GM19438 (cell line): ENCODE measurements around the gene GGT1.
A peak's percentile ranks its signal among the peaks of the same experiment; 100 is the strongest.
"Not testable (repeated sequence)": the region's sequence is repeated elsewhere in the genome, so short reads cannot be mapped to it uniquely, and the experiment has no call there.

Source experiments
- ATAC-seq: cut with Tn5 transposase; IDR thresholded peaks from one replicate; pipeline ENCODE4 v1.9.1; 2021; ENCODE audit warnings: low read depth; ENCODE audit not compliant: unreplicated experiment

Gene GGT1

GRCh38 chr22:24602847-24603769 lies at the start of gene GGT1:
GGT1 (plus strand) TSS chr22:24603193; CDS start chr22:24611082, 7,889 bp downstream.
- ATAC-seq = not testable (repeated sequence)

DNA sequence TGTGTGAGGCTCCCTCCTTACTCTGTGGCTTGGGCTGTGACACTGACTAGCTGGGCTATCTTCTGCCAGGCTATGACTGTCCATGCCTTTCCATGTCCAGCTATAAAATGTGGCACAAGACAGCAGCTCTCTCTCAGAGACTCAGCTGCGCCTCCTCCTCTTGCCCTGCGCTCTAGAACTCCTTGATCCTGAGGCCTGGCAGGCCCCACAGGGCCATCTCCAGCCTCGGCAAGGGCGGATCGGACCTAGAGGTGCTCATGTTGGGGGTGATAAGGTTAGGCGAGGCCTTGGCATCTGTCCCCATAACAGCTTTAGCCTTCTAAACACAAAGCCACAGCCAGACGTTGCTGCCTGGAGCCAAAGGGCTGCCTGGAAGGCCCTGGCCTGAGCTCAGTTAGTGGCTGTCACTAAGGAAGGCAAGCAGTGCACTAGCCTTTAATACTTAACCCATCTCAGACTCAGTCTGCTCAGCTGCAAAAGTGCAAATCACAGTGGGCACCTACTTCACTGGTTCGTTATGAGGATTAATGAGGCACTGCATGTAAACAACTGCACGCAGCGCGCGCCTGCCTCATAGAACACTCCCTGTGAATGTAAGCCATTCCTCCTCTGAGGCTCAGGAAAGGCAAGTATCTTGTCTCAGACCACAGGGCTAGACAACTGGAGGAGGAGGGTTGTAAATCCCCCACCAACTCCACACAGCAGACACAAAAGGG lies 49.2 kb upstream of the GGT1 start:
- ATAC-seq = no peak

DNA sequence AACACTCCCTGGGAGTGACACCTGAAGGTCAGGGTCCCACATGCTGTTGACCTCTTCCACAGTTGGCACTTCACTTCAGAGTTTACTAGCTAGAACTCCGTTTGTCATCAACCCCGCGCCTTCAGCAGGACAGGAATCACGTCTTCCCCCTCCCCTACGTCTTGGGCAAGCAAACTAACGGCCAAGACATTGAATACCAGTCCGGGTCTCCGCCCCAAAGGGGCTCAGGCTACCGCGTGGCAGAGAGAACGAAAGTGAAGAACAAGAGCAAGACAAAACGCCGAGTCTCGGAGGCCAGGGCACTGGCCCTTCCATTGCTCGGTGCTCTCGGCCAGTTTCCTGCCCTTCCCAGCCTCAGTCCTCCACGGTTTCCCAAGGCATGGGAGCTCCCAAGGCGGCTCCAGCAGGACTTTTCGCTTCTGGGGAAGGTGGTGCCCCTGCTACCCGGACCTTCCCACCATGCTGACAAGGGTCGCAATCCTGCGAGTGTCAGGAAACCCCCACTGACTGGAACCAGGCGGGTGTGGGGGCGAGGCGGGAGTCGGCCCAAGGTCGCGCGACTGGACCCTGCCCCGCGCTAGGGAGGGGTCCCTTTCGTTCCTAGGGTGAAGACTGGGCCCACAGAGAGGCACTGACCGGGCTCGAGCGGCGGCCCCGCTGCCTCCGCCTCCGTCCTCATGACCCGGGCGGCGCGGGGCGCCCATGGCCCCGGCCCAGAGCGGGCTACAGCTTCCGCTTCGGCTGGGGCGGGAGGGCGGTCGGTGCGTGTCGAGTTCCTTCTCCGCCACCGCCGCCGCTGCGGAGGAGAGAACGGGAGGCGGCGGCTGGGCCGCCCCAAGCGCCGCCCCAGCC lies 48.5 kb upstream of the GGT1 start, which contains the start of gene GUCD1:
Gene GUCD1 (minus strand): TSS at position 826 of the 852 bp plus-strand sequence. CDS start 147 bp downstream, at position 679.
- ATAC-seq = peak; percentile 2

- ATAC-seq = peak; percentile 61
Measured at GRCh38 chr22:24555165-24556039, 47.6 kb upstream of the GGT1 start, which contains the start of gene SNRPD3. SNRPD3 (plus strand) TSS chr22:24555999; CDS start chr22:24557675, 1,676 bp downstream.

- ATAC-seq = no peak
Measured at GRCh38 chr22:24559471-24559870, 43.5 kb upstream of the GGT1 start.

GRCh38 chr22:24563246-24563645 lies 39.7 kb upstream of the GGT1 start:
- no peak for ATAC-seq

DNA sequence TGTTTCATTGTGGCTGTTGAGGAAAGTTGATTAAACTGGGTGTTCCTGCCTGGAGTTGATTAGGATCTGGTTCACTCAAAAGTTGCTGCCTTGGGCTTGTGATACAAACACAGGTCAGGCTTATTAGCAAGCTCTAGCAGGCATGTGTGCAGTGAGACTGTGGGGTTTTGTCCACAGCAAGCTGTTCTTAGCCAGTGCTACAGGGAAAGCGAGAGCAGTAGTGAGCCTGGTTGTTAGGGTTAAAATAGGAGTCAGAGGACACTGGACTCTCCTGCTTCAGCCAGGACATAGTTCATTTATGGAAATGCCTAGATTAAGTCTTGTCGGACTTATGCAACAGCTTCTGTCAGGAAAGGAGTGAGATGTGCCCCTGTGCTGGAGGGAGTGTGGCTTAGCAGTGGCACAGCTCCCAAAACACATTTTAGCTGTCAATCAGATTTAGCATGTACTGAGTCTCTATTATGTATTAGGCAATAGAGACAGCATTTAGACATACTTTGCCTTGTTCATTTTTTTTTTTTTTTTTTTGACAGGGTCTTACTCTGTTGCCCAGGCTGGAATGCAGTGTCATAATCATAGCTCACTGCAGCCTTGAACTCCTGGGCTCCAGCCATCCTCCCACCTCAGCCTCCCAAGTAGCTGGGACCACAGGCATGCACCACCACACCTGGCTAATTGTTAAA lies 38.5 kb upstream of the GGT1 start:
- ATAC-seq = no peak

DNA sequence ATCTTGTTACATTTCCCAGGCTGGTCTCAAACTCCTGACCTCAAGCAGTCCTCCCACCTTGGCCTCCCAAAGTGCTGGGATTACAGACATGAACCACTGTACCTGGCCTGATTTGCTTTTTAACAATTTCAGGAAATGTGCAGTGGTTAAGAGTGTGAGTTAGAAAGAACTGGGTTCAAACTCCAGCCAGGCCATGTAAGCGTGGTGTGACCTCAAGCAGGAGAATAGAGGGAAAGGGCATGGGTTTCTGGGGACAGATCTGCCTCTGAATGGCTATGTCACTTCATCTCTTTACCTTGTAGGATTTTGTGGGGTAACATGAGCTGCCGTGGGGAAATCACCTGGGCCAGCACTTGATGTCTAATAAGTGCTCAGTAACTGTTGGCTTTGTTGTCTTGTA lies 37.9 kb upstream of the GGT1 start:
- ATAC-seq = no peak

DNA sequence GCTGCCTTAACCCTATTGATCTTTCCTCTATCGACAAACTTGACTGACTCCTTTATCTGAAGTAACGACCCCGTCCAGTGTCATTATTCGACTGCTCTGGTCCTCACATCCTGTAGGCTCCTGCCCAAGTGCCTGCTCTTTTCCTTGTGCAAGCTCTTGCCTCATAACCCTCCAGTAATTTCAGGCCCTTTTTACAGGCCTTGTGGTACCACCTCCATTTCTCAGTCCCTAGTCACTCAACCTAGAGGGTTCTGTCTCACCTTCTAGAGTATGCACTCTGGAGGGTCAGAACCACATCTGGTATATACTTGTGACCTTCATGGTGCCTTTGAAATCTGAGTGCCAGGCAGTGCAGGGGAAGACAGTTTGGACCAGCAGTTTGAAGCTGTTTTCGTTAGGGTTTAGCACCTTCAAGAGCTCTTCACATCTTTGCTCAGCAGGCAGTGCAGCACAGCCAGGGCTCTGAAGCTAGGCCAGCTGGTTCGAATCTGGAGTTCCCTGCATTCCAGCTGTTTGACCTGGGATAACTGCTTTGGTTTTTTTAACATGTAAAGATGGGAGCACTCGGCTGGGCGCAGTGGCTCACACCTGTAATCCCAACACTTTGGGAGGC lies 36.0 kb upstream of the GGT1 start:
- ATAC-seq = no peak

- no peak for ATAC-seq
Measured at GRCh38 chr22:24567668-24568067, 35.3 kb upstream of the GGT1 start.

- no peak for ATAC-seq
Measured at GRCh38 chr22:24571266-24571665, 31.7 kb upstream of the GGT1 start.

DNA sequence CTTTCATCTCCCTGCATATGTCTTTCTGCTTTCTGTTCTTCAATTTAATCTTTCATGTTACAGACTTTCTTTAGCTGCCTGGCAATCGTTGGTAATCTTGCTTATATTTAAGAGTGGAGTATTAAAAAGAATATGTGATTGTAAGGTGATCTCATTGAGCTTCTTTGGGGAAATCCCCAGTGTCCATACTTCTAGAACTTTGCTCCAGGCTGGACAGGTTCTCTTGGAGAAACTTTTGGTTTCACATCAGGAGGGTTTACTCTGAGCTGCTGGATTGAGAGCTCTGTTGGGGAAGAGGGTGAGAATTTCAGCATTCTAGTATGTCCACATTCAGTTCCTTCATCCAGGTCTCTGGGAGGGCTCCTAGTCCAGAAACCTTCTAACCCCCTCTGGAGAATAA lies 26.2 kb upstream of the GGT1 start:
- ATAC-seq = no peak

DNA sequence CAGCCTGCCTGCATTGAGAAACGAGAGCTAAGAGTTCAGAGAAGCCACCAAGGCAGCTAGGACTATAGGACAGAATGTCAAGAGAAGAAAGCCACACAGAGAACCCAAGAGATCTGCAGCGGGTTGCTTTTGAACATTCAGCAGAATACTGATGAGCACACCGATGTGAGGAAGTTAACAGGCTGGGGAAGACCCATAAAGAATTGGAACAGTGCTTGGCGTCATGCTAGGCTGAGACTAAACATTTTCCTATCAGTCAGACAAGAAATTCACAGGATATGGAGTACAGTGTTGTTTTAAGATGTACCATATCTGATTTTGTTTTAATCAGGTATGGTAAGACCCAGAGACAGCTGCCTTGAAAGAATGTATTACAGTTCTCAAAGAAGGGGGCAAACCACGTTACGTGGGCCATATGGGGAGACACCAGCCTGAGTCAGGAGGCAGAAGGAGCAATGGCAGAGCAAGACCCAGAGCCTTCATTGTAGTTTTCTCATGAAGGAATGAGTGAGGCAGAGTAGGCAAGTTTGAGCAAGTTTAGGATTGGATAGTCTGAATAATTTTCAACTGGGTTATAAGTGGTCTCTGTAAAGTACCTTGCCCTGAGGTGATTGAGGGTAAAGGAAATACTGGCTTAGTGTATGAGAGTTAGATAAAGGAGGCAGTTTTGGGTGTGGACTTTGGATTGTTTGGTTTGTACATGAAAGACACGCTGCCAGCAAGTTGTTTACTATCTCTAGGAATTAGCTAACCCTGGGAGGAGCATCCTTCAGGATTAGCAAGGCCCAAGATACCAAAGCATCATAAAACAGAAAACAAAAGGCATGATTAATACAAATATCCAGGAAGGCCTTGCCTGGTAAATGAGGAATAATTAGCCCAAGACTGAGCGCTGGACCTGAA lies 24.4 kb upstream of the GGT1 start:
- no peak for ATAC-seq

DNA sequence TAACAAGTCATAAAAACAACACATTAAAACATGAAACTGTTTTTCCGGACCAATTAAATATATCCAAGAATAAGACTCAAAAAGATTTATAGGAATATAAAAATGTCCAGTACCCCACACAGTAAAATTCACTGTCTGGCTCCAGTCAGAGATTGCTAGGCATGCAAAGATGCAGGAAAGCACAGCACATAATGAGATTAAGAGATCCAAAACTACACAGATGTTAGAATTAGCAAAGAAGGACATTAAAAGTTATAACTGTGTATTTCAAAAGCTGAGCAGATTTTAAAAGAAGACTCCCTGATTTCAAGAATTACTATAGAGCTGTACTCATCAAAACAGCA lies 23.8 kb upstream of the GGT1 start:
- ATAC-seq = no peak

DNA sequence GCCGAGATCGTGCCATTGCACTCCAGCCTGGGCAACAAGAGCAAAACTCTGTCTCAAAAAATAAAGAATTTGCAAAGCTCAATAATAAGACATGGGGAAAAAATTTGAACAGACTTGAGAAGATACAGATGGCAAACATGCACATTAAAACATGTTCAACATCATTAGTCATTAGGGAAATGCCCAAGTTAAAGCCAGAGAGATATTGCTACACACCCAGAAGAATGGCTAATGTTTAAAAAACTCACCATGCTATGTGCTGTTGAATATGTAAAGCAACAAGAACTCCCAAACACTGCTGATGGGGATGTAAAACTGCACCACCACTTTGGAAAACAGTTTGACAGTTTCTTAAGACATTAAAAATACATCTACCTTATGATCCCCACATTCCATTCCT lies 22.7 kb upstream of the GGT1 start:
- ATAC-seq = no peak

GRCh38 chr22:24582056-24582814 lies 20.8 kb upstream of the GGT1 start:
- ATAC-seq = no peak
